ENCODE measurements around the gene NSUN4. TPM values are rescaled to one million over a fixed set of nuclear protein-coding genes. Genes with fewer than 3 reads are reported as not detected.
"Not testable (repeated sequence)": the region's sequence is repeated elsewhere in the genome, so short reads cannot be mapped to it uniquely, and the experiment has no call there.

Gene NSUN4
- total RNA-seq, 1 experiment from 2014 or later: 8.8 TPM

DNA sequence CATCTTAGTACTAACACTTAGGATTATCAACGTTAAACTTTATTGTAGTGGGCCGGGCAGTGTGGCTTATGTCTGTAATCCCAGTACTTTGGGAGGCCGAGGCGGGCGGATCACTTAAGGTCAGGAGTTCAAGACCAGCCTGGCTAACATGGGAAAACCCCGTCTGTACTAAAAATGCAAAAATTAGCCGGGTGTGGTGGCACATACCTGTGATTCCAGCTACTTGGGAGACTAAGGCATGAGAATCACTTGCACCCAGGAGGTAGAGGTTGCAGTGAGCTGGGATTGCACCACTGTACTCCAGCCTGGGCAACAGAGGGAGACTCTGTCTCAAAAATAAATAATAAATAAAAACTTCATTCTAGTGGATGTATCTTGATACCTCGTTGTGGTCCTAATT lies 25.2 kb downstream of the NSUN4 start:
- not testable (repeated sequence) for DNase-seq (ENCODE audit: low read depth)

GRCh38 chr1:46367072-46367471 lies 26.5 kb downstream of the NSUN4 start:
- no peak for DNase-seq (ENCODE audit: low read depth)

- not testable (repeated sequence) for DNase-seq (ENCODE audit: low read depth)
These were observed 27.1 kb downstream of the NSUN4 start for GRCh38 chr1:46367701-46368100.

DNA sequence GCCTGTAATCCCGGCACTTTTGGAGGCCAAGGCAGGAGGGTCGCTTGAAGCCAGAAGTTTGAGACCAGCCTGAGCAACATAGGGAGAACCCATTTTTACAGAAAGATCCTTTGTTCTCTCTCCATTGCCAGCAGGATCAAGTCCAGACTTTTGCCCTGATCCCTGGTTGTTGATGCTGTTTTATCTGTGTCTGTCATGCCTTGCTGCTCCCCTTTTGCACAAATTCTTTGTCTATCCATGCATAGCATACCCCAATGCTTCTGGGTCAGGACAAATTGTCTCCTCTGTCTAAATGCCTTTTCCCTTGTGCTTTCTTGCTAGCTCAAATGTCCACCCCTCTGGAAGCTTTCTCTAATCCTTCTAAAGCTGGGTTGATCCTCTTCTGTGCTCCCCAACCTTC lies 28.2 kb downstream of the NSUN4 start:
- no peak for DNase-seq (ENCODE audit: low read depth)

GRCh38 chr1:46369542-46370213 lies 29.1 kb downstream of the NSUN4 start:
- no peak for DNase-seq (ENCODE audit: low read depth)

DNA sequence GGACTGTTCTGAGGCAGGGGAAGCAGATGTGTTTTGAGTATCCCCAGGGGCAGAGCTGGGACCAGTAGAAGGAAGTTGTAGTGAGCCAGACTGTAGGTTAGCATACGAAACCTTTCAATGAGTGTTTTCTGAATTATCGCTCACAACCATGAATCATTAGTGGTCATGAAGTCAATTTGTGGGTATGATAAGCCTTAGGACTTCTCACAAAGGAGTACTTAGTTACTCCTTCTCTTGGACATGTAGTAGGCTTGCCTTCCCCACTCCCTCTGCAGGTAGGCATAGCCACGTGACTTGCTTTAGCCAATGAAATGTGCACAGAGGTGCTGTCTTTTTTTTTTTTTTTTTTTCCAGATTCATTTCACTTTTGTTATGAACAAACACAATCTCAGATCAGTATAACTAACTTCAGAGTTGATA lies 29.6 kb downstream of the NSUN4 start:
- DNase-seq (ENCODE audit: low read depth): no peak

- no peak for DNase-seq (ENCODE audit: low read depth)
These were observed 31.8 kb downstream of the NSUN4 start for GRCh38 chr1:46372431-46372830.

- DNase-seq (ENCODE audit: low read depth): no peak
These were observed 39.4 kb downstream of the NSUN4 start for GRCh38 chr1:46379996-46380395.

GRCh38 chr1:46380508-46380907 lies 39.9 kb downstream of the NSUN4 start:
- DNase-seq (ENCODE audit: low read depth): no peak

- no peak for DNase-seq (ENCODE audit: low read depth)
These were observed 52.9 kb downstream of the NSUN4 start for GRCh38 chr1:46393510-46393909.

DNA sequence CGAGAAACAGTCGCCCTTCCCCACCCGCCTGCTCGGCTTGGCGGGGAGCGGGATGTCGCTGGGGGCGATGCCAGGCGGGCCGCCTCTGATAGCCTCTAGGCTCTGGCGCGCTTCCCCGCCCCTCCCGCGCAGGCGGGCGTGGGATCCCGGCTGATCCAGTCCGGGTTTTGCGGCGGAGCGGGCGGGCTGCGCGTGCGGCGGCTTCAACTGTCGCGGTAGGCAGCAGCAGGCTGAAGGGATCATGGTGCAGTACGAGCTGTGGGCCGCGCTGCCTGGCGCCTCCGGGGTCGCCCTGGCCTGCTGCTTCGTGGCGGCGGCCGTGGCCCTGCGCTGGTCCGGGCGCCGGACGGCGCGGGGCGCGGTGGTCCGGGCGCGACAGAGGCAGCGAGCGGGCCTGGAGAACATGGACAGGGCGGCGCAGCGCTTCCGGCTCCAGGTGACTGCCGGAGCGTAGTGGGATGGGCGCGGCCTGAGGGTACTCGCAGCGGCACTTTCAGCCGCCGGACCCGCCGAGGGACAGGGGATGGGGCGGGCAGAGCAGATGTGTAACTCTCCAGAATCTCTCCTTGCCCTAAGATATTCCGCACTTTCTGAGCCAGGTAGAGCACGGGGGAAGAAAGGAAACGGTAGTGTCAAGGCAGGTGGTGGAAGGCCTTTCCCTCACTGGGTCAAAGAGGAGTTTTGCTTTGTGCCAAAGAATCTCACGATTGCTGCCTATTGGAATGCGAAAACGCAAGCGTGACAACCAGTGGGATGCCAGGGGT lies 53.7 kb downstream of the NSUN4 start, which contains the start of gene FAAH:
FAAH (plus strand) TSS at position 210 of the 764 bp plus-strand sequence; CDS start at position 242, 32 bp downstream.
- no peak for DNase-seq (ENCODE audit: low read depth)

DNA sequence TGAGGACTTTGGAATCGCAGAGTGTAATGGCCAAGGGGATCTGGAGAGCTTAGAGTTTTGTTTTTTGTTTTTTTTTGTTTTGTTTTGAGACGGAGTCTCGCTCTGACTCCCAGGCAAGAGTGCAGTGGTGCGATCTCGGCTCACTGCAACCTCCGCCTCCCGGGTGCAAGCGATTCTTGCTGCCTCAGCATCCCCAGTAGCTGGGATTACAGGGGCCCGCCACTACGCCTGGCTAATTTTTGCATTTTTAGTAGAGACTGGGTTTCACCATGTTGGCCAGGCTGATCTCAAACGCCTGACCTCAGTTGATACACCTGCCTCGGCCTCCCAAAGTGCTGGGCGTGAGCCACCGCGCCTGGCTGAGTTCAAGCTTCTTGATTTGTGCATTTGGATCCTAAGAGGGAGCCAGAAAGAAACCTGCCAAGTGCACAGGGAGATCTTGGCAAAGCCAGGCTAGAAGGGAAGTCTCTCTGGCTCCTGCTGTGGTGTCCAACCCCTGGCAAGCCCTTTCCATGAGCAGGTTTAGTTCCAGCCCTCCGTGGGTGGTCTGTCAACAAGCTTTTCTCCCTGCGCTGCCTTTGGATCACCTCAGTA lies 54.4 kb downstream of the NSUN4 start:
- DNase-seq (ENCODE audit: low read depth): no peak

GRCh38 chr1:46396441-46397398 lies 56.1 kb downstream of the NSUN4 start:
- no peak for DNase-seq (ENCODE audit: low read depth)

- no peak for DNase-seq (ENCODE audit: low read depth)
These were observed 58.7 kb downstream of the NSUN4 start for GRCh38 chr1:46399307-46399706.

GRCh38 chr1:46400421-46400820 lies 59.8 kb downstream of the NSUN4 start:
- DNase-seq (ENCODE audit: low read depth): no peak

DNA sequence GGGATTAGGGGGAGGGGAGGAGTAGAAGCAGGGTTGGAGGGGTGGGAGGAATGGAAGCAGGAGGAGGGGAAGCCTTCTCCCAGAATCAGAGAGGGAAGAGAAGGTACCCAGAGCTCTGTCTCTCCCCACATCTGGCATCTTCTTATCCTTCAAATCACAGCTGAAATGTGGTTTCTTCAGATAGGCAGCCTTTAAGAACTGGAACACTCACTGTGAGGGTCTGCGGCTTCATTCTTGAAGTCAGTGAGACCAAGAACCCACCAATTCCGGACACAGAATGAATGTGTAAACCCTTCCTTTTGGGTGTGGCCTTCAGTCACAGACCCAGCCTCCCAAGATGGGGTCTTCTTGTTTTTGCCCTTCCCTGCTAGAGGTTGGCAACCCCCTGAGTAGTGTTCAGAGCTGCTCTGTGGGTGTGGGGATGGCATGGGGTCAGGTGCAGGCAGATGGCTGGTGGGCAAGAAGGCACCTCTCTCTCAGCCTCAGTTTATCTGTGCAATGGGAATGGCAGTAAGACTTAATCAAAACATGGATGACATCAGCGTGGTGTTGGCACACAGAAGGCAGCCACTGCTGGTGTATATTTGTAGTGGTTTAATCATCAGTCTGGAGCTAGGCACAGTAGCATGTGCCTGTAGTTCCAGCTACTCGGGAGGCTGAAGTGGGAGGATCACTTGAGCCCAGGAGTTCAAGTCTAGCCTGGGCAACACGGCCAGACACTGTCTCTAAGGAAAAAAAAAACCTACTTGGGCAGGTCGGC lies 60.7 kb downstream of the NSUN4 start:
- DNase-seq (ENCODE audit: low read depth): no peak

GRCh38 chr1:46401964-46402626 lies 61.5 kb downstream of the NSUN4 start:
- DNase-seq (ENCODE audit: low read depth): peak; percentile 59

DNA sequence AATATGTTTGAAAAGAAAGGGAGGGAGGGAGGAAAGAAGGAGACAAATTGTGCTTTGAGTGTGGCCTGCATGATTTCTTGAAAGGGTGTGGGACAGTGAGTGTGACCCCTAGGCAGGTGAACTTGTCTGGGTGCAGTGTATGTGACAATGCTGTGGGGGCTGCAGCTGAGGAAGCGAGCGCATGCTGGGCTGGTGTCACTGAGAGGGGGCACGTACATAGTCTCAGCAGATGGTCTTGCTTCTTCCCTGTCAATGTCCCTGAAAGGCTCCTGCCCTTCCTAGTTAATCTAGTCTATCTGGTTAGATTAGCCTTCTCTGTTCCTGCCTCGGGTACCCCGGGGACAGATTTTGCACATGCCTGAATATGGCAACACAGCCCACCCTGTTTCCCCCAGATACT lies 63.3 kb downstream of the NSUN4 start:
- DNase-seq (ENCODE audit: low read depth): no peak

DNA sequence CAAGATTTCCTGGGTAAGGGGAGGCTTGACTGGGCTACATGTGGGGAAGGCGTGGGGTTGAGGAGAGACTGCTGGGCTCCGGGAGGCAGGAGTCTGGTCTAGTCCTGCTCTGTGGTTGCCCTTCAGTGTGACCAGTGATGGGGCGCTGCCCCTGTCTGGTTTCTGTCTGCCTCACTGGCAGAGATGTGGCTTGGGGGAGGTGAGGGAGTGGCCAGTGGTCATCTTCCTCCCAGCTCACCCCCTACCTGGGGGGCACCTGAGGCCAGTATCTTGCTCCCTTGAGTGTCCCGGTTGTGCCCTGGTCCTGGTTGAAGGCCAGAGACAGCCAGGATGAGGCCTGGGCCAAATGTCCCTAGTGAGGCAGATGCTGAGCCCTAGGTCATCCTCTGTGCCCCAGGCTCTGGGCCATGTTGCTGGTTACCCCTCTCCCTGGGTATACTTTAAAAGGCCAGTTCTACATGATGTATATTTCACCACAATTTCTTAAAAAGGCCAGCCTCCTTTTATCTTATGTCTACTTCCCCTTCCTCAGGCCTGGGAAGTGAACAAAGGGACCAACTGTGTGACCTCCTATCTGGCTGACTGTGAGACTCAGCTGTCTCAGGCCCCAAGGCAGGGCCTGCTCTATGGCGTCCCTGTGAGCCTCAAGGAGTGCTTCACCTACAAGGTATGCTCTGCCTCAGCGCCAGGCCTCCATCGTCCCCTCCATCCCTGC lies 64.0 kb downstream of the NSUN4 start:
- DNase-seq (ENCODE audit: low read depth): no peak

DNA sequence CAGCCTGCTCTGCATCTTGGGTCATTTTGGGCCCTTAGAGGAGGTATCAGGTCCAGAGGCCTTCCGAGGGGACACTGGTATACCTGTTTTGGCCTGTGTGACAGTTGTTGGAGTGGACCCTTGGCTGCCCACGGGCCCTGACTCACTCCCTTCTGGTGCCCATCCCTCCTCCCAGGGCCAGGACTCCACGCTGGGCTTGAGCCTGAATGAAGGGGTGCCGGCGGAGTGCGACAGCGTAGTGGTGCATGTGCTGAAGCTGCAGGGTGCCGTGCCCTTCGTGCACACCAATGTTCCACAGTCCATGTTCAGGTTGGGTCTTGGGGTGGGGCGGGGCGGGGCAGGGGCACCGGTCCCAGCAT lies 64.6 kb downstream of the NSUN4 start:
- DNase-seq (ENCODE audit: low read depth): no peak
